SK-N-SH treated with all-trans-retinoic acid at 6 μM for 48 hours (cell line): ENCODE data around the gene ANXA3.

Experiments
- ARNTL ChIP-seq: fragments of 450-650 bp; formaldehyde crosslinking; IDR thresholded peaks from 2 replicates; pipeline ENCODE4 v1.5.0; 2020; ENCODE audit warnings: low read depth, mild to moderate bottlenecking, moderate library complexity, borderline replicate concordance
- CSDC2 ChIP-seq: fragments of 250-450 bp; sonication (Bioruptor Pico); IDR thresholded peaks from 2 replicates; pipeline ENCODE4 v1.5.0; 2020; ENCODE audit warnings: mild to moderate bottlenecking, moderate library complexity
- OSR1 ChIP-seq: fragments of 250-450 bp; sonication (Bioruptor Pico); IDR thresholded peaks from 2 replicates; pipeline ENCODE4 v1.8.0; 2022; ENCODE audit warnings: moderate library complexity, mild to moderate bottlenecking, inconsistent platforms
- PATZ1 ChIP-seq: fragments of 250-450 bp; sonication (Bioruptor Pico); IDR thresholded peaks from 2 replicates; pipeline ENCODE4 v1.8.0; 2020; ENCODE audit warnings: mild to moderate bottlenecking, moderate library complexity, borderline replicate concordance
- POU6F1 ChIP-seq: fragments of 250-450 bp; sonication (Bioruptor Pico); IDR thresholded peaks from 2 replicates; pipeline ENCODE4 v1.8.0; 2021; ENCODE audit warnings: low read depth, mild to moderate bottlenecking, moderate library complexity, borderline replicate concordance
- ZC3H10 ChIP-seq: fragments of 250-450 bp; sonication (Bioruptor Pico); IDR thresholded peaks from 2 replicates; pipeline ENCODE4 v1.5.1; 2021; ENCODE audit warnings: mild to moderate bottlenecking, moderate library complexity
- ZNF8 ChIP-seq: fragments of 450-650 bp; formaldehyde crosslinking; IDR thresholded peaks from 2 replicates; pipeline ENCODE4 v1.5.0; 2020; ENCODE audit warnings: mild to moderate bottlenecking, moderate library complexity

GRCh38 chr4:78561677-78562076 is 10.1 kb downstream of the ANXA3 start:
- TF ChIP-seq POU6F1 (no peak), CSDC2 (CRISPR knock-in tag) (no peak), ZC3H10 (CRISPR knock-in tag) (no peak), PATZ1 (CRISPR knock-in tag) (no peak), ZNF8 (CRISPR knock-in tag) (no peak), ARNTL (CRISPR knock-in tag) (no peak), OSR1 (CRISPR knock-in tag) (no peak)
